HG03097 (cell line): ENCODE data around the gene EIF3L.

ENCODE experiments used
- ATAC-seq: cut with Tn5 transposase; IDR thresholded peaks from one replicate; pipeline ENCODE4 v1.9.1; 2021; ENCODE audit not compliant: unreplicated experiment, low FRiP score

The EIF3L gene

DNA sequence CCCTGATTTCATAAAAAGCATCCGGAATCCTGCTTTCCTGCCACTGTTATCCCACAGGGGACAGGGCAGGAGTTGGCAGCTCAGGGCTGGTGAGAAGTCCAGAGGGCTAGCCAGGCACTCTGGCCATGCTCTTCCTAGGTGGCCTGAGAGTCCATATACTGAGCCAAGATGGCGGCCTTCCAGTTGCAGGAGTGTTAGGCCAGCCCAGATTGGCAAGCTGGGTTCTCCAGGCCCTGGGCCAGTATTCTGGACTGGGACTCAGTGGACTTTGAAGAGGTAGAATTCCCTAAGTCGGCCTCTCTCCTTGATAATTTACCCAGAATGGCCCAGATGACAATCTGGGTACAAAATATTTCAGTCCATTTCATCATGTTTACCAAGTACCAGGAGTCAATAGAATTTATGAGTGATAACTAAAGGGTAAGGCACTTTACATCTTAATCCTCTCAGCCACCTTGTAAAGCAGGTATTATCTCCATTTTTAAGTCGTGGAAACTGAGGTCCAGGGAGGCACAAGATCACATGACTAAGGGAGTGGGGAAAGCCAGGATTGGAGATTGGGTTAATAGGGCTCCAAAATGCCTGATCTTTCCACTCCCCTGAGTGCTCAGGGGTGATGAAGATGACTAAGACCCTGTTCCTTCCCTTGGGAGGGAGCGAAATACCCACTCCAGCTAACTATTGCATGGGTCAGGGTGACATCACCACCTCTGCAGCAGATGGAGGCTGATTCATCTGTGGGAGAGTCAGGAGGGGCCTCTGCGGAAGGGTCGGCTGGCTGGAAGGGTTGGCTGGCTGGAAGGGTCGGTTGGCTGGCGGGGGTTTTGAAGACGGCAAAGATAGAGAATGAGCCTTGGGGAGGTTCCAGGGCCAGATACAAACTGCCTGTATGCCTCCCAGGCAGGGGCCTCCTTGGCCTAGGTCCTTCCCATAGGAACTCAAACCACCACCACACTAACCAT, 55.6 kb downstream of the EIF3L start:
- ATAC-seq, result no peak

DNA sequence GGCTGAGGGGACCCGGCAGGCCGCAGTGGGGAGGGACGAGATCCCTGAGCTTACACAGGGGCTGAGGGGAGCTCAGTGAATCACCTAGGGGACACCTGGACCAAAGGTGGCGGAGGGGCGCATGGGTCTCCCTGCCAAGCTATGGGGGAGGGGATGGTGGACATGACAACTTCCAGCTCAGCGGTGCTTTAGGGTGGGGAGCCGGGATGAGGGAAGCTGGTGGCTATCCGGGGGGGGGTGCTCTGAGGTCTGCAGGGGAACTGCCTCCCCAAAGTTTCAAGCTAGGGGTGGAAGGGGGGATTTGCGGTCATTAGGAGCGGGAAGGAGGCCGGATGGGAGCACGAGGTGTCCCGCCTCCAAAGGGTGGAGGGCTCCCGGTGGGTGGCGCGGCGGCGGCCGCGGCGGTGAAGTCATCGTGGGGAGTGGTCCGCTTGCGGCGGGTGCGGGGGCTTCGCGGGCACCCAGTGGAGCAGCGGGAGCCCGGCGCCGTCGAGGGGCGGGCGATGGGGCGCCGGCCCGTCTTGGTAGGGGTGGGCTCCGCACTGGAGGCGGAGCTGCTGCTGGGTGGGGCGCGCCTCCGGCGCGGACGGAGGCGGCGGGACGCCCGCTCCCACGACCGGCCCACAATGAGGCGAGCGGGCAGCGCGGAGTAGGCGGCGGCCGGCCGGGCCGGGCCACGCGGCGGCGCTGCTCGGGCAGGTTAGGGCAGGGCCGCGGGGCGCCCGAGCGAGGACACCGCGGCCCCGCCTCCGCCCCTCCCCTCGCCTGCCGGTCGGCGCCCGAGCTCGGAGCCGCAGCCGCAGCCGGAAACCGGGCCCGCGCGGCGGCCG, 56.5 kb downstream of the EIF3L start, which contains the start of gene MICALL1:
Gene MICALL1, plus strand, starts transcription at position 764 of the 830 bp plus-strand sequence. CDS start 126 bp downstream, outside the sequence.
- ATAC-seq, result peak; percentile 69

DNA sequence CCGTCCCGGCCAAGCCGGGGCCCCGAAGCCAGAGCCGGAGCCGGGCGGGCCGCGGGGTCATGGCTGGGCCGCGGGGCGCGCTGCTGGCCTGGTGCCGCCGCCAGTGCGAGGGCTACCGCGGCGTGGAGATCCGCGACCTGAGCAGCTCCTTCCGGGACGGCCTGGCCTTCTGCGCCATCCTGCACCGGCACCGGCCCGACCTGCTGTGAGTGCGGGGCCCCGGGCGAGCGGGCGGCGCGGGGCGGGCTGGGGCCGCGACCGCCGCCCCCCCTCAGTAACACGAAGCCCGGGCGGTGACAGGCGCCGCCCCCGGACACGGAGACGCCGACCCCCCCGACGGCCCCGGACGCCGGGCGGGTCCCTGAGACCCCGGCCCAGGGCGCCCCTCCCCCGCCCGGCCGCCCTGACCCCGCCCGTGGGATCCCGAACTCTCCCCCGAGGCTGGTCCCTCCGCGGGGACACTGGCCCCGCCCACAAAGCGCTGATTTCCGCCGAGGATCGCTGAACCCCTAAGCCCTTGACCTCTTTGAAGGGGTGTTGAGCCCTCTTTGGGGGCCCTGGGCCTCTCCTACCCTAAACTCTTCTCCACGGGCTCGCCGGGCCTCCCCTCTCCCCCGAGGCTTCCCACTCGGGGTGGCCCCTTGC, 57.3 kb downstream of the EIF3L start:
- ATAC-seq, result peak; percentile 26

DNA sequence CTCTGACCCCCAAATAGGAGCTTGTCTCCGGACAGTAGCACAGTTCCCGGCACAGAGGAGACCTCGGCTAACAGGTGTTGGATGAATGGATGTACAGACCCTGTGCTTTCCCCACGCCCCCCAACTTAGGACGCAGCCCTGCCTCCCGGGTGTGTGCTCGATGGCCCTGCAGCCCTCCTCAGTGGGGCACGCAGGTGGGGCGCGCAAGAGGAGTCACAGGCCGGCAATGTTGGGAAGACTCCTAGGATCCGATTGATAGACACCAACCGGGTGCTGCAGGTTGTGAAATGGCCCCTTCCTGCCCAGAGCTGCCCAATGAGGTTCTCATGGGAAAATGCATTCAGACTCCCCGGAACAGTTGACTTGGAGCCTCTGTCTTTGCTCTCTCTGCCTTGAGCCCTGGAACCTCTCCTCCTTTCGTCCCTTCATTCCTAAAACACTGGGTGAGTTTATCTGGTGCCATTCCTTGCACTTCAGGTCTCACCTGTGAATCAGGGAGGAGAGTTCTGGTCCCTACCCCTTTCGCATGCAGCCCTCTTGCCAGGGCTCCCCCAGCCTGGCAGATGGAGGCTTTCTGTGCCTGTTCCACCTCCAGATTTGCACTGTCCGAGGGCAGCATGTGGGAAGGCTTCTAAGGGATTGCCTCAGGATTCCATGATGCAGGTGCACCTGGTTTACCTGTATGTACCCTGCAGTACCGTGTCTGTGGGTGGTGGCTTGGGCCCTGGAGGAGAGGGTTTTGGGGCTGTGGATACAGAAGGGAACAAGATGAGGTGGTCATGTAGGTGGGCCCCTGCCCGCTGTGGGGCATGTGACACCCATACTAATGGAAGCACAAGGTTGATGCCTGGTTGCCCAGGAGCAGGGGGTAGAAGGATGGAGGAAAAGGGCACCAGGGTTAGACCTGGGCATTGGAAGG, 58.1 kb downstream of the EIF3L start:
- ATAC-seq, result no peak

DNA sequence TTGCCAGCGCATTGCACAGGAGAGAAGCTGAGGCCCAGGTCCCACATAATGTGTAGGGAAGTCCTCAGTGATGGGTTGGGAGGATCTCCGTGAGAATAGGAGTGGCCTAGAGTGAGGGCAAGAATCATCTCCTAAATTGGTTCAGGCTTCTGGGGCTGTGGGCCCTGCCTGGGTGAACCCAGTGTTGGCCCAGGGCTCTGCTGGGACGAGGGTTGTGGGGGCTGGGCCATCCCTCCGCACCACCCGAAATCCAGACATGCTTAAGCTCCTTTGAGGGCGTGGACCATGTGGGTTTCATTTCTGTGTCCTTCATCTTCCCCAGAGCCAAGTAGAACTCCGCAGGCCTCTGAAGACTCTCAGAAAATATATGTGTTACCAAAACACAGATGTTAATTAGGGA, 60.5 kb downstream of the EIF3L start:
- no peak for ATAC-seq

DNA sequence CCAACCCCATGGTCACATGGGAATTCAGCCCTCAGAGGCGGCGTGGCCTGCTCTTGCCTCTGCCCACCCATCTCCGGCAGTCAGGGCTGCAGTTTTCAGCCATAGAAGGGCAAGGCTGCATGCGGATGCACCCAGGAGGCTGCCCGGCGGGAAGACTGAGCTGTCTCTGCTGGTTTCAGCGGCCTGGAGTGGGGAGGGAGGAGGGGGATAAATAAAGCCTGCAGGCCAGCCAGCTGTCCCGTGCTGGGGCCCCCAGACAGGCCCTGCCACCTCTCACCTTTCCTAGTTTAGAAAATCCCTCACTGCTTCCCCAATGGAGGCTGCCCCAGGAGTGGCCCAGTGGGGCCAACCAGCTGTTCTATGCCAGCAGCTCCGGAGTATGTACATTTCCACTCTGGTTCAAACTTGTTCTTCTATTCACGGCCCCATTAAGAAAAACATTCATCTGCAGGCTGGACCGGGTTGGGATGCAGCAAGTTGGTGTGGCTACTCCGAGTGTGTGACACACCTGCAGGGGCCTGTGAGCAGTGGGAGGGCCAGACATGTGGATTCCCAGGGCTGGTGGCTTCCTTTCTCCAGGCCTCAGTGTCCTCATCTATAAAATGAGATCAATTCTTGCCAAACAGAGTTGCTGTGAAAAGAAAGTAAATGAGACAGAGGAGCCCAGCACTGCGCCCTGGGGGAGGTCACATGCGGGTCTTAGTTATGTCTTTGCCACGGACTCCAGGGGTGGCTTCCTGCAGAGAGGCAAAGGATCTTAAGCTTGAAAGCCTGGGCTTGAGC, 61.9 kb downstream of the EIF3L start:
- ATAC-seq, result no peak

DNA sequence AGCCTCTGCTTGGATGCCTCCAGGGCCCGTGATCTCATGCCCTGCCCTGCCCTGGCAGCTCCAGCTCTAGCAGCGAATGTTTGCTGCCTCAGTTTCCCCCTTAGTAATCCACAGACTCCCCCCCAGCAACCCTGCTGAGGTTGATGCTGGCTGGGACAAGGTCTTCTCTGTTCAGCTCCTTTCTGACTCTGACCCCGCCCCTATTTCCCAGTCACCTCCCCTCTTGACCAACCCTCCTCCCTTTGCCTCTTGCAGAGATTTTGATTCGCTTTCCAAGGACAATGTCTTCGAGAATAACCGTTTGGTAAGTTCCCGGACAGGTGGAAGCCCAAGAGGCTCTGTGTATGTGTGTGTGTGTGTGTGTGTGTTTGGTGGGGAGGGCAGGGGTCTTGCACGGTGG, 62.5 kb downstream of the EIF3L start:
- no peak for ATAC-seq

DNA sequence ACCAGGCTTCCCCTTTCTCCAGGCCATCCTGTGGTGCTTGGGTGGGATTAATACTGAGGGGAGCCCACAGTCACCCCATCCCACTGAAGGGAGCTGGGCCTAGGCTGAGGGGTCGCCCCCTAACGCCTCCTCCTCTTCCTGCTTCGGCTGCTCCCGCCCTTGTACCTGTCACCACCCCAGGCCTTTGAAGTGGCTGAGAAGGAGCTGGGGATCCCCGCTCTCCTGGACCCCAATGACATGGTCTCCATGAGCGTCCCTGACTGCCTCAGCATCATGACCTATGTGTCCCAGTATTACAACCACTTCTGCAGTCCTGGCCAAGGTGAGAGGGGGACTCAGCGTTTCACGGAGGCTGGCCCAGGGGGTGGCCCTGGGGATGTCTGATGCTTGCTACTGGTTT, 63.0 kb downstream of the EIF3L start:
- ATAC-seq, result no peak

DNA sequence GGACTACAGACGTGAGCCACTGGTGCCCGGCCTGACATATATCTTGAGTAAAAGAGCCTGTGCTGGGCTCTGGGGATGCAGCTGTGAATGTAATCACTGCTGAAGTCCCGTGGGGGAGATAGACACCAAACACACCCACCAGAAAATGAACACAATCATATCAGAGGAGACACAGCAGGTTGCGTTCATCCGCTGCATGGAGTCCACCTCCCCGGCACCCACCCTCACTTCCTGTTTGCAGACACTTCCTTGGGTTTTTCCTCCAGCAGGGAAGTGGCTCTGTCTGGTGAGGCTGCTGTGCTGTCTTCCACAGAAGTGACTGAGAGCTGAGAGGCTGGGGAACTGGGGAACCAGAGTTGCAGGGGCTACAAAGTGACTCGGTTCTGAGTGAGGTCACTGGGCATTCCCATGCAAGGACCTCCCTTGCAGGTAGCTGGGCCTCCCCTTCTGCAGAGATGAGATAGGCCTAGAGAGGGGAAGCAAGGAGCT, 64.1 kb downstream of the EIF3L start:
- ATAC-seq, result no peak

DNA sequence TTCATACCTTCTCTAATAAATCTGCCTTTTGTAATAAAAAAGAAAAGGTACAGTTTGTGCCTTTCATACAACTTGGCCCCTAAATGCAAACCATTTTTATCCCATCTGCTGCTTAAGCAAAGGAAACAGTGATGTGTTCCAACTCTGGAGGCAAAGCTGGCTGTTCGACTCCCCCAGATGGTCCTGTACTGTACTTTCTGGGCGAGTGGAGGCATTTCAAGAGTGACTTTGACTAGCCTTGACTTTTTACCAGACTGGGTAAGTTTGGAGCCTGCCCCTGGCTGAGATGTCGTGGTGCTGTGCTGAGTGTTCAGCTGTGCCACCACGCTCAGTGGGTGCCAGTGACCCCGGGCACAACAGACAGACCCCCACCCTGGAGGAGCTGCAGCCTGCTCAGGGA, 67.1 kb downstream of the EIF3L start:
- ATAC-seq, result no peak

DNA sequence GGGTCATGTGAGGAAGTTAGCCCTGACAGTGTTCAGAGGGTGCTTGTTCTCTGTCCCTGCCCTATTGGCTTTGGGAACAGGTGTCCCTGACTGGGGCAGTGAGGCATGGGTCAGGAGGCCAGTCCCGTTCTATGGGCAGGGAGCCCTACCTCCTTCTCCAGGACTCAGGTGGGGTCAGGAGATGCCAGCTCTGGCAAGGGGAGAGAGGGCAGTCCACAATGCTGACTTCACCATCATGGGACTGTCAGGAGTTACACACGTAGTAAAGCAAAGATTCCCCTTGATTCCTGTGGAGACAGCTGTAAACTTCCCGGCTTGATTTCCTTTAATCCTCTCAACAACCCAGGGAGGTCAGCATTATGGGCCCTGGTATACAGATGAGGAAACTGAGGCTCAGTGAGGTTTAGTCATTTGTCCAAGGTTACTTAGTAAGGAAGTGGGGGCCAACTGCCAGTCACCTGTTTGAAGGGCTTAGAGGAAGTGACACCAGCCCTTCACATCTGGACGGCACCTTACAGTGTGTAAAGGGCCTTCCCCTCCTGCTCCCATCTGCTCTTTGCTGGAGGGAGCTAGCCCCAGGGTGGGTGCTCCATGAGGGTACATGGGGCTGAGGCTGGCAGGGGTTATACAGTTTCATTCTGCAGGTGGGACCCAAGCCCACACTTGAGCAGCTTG, 68.8 kb downstream of the EIF3L start:
- ATAC-seq, result no peak

DNA sequence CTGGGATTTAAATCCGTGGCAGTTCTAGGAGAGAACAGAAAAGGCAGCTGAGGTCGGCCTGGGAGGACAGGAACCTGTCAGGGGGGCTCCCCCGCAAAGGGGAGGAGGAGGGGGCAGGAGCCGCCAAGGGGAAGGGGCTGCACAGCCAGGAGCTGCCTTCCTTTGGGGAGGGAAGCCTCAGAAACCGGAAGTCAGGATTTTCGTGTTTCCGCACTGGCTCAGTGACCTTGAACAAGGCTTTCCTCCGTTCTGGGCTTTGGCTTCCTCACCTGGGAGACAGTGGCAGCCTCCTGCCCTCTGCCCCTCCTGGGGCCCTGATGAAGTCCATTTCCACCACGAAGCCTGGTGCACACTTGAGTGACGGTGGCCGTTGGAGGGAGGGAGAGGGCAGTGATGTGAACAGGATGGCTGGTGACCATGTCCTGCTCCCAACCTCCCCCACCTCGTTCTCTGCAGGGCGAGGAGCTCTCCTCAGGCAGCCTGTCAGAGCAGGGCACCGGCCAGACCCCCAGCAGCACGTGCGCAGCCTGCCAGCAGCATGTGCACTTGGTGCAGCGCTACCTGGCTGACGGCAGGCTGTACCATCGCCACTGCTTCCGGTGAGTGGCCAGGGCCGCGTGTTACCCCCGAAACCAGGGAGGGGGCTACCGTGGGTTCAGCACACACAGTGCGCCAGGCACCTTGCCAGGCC, 69.5 kb downstream of the EIF3L start:
- ATAC-seq, result no peak

DNA sequence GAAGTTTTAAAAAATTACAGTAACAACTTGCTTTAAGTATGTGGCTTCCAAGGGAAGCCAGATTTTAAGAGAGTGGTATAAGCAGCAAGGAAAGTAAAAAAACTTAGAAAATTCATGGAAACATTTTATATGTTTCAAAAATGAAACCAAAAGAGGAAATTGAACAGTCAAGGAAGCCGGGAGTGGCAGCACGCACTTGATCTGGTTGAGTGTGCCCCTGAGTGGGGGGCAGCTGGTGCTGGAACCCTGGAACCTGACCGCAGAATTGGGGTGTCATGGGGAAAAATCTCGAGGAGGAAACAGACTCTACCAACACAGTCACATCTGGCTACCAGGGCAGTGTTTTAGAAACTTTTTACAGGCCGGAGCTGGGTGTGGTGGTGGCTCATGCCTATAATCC, 70.9 kb downstream of the EIF3L start:
- ATAC-seq, result no peak

DNA sequence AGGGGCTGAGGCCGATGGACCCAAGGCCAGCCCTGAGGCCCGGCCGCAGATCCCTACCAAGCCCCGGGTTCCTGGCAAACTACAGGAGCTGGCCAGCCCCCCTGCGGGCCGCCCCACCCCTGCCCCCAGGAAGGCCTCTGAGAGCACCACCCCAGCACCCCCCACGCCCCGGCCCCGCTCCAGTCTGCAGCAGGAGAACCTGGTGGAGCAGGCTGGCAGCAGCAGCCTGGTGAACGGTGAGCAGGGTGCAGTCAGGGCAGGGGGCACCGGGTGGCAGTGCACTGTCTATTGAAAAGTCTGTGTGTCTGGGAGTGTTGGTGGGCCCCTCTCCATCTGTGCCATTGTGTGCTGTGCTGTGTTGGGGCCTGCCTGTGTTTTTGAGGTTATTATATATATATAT, 73.0 kb downstream of the EIF3L start:
- no peak for ATAC-seq

DNA sequence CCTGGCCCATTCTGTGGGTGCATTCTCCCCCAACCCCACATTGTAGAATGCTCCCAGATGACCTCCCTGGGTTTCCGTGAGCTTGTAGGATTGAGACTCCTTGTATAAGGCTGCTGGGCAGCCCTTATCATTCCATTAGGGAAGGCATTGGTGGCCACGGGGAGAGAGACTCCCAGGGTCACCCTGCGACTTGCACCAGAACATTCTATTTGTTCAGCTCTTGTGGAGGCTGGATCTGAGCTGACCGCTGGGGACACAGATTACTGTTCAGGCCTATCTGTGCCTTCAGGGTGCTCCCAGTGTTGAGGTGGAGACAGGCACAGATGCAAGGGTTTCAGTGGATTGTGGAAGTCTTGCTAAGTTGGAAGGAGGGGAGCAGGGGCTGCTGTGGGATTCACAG, 74.7 kb downstream of the EIF3L start:
- no peak for ATAC-seq

DNA sequence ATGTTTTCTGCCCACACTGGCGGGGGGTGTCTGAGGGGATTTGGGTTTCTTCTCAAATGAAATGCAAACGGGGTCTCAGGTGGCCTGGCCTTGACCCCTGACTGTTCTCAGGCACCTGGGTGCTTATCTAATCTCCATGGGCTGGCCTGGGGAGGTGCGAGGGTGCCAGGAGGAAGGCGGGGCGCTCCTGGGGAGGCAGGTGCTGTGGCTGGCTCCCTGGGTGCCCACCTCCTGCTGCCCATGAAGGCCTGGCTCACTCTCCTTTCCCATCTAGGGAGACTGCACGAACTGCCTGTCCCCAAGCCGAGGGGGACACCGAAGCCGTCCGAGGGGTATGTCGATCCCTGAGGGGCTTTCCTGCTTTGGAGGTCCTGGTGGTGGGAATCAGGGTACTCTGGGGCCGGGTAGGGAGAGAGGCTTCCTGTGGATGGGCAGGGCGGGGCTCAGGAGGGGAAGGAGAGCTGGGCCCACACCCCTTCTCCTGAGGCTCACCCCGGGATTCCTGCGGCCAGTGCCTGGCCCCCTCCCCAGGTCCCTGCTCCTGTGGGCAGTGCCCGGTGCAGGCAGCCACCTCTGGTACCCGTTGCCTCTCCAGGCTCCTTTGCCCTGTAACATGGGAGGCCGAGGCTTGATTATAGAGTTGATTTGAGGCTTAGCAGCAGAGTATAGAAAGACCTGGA, 75.3 kb downstream of the EIF3L start:
- no peak for ATAC-seq

DNA sequence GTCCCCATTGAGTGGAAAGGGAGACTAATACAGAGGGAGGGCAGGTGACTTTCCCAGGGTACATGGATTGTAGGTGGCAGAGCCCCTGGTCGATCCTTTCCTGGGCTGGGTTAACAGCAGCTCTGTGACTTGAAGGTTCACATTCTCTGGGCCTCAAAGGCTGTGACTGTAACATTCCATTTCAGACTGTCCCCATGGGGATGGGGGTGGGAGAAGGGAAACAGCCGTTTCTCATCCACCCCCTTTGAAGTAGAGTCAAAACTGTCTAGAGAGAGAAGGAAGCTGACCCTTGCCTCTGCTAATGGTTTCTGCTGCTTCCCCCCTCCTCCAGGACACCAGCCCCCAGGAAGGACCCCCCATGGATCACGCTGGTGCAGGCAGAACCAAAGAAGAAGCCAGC, 76.1 kb downstream of the EIF3L start:
- ATAC-seq, result no peak
